A673 (cell line): ENCODE measurements around the gene ST7. TPM values are rescaled to one million over a fixed set of nuclear protein-coding genes. Genes with fewer than 3 reads are reported as not detected.

ENCODE experiments used
- BruUV-seq: library from RNA; stranded (reverse); fragments of 400-500 nt; replicated peaks from 2 replicates; lab custom pipeline; 2021; lab: Mats Ljungman, UMichigan
- CTCF ChIA-PET: fragments of 300-600 bp; sonication (Branson Sonifier 250); formaldehyde crosslinking; loops from one replicate; lab custom pipeline; 2022; ENCODE audit warnings: antibody characterized with exemption; lab: Charles Lee
- POLR2A ChIA-PET: fragments of 300-600 bp; sonication (Branson Sonifier 250); formaldehyde crosslinking; loops from one replicate; lab custom pipeline; 2022; ENCODE audit warnings: antibody characterized with exemption; ENCODE audit not compliant: low non-redundant PET; lab: Charles Lee
- DNase-seq: peaks from one replicate; pipeline ENCODE4 v3.0.0-alpha.2; 2015; ENCODE audit warnings: low spot score
- H3K27ac ChIP-seq: fragments of 200-600 bp; sonication (generic); 2 replicates; pipeline ENCODE4 v1.5.1; 2016; ENCODE audit warnings: mixed run types, low read depth, mild to moderate bottlenecking, mixed read lengths, antibody characterized with exemption, low read length; ENCODE audit not compliant: poor library complexity, severe bottlenecking
- H3K27me3 ChIP-seq: fragments of 200-600 bp; sonication (generic); replicated peaks from 2 replicates; pipeline ENCODE4 v1.6.1; 2017; ENCODE audit warnings: mixed run types, low read depth, mild to moderate bottlenecking, mixed read lengths, antibody characterized with exemption, low read length; ENCODE audit not compliant: insufficient read depth, poor library complexity
- H3K36me3 ChIP-seq: fragments of 200-600 bp; sonication (generic); 2 replicates; pipeline ENCODE4 v1.6.1; 2016; ENCODE audit warnings: mixed run types, mild to moderate bottlenecking, mixed read lengths, antibody characterized with exemption, low read length; ENCODE audit not compliant: insufficient read depth, poor library complexity, severe bottlenecking
- H3K4me1 ChIP-seq: fragments of 200-600 bp; sonication (generic); 2 replicates; pipeline ENCODE4 v1.6.1; 2017; ENCODE audit warnings: mixed run types, mild to moderate bottlenecking, mixed read lengths, antibody characterized with exemption, low read length; ENCODE audit not compliant: insufficient read depth, poor library complexity, severe bottlenecking
- H3K4me3 ChIP-seq: fragments of 200-600 bp; sonication (generic); 2 replicates; pipeline ENCODE4 v1.5.1; 2016; ENCODE audit warnings: low read depth, mixed run types, mild to moderate bottlenecking, mixed read lengths, low read length; ENCODE audit not compliant: poor library complexity, severe bottlenecking
- H3K9me3 ChIP-seq: fragments of 200-600 bp; sonication (generic); 2 replicates; pipeline ENCODE4 v1.6.1; 2016; ENCODE audit warnings: mixed run types, low read depth, mild to moderate bottlenecking, mixed read lengths, antibody characterized with exemption, low read length; ENCODE audit not compliant: poor library complexity, severe bottlenecking
- CTCF ChIP-seq: fragments of 300-800, 200-600 bp; sonication (generic); conservative IDR thresholded peaks from 2 replicates; pipeline ENCODE4 v1.5.1; 2017; ENCODE audit warnings: low read depth, mild to moderate bottlenecking, antibody characterized with exemption, low read length, moderate library complexity, mixed read lengths
- EZH2 ChIP-seq: fragments of 200-600 bp; sonication (generic); IDR thresholded peaks from 2 replicates; pipeline ENCODE4 v1.6.1; 2017; ENCODE audit warnings: borderline replicate concordance, low read depth, mild to moderate bottlenecking, mixed read lengths, antibody characterized with exemption, low read length; ENCODE audit not compliant: poor library complexity, severe bottlenecking
- intact Hi-C: fragments of 100-400 bp; cut with micrococcal nuclease; formaldehyde crosslinking; loops from one replicate; pipeline ENCODE4 v1.10.0; 2022; ENCODE audit not compliant: unreplicated experiment
- total RNA-seq: library from RNA; stranded (reverse); gene quantifications from 2 replicates; pipeline ENCODE4 v1.2.3, GENCODE V29; 2021

Gene ST7
- total RNA-seq, 1 experiment from 2014 or later: 24.3 TPM

- BruUV-seq: no TSS peak
- CTCF ChIA-PET: no interaction called here
- Histone ChIP-seq H3K4me1 (no peaks in the 10 kb centered on the region), H3K36me3 (no peaks in the 10 kb centered on the region), H3K9me3 (no peaks in the 10 kb centered on the region), H3K27me3 (no peaks in the 10 kb centered on the region), H3K4me3 (no peak overlapping the region), H3K27ac (no peak overlapping the region)
- POLR2A ChIA-PET: no interaction called here
- TF ChIP-seq EZH2: no peak
- no peak for TF ChIP-seq CTCF
- intact Hi-C loops: no loop called here
- DNase-seq: no peak
Measured at GRCh38 chr7:117220836-117221235, 267.5 kb downstream of the ST7 start.

- CTCF ChIA-PET: no interaction called here
- H3K9me3 ChIP-seq: no peaks in the 10 kb centered on the region
- no peaks in the 10 kb centered on the region for H3K27me3 ChIP-seq
- no peak overlapping the region for H3K27ac ChIP-seq
- BruUV-seq: no TSS peak
- H3K36me3 ChIP-seq: no peaks in the 10 kb centered on the region
- TF ChIP-seq EZH2 (no peak), CTCF (no peak)
- POLR2A ChIA-PET: no interaction called here
- no peaks in the 10 kb centered on the region for H3K4me1 ChIP-seq
- DNase-seq: no peak
- intact Hi-C loops: no loop called here
- H3K4me3 ChIP-seq: no peak overlapping the region
Measured at GRCh38 chr7:117225536-117225935, 272.2 kb downstream of the ST7 start.

- POLR2A ChIA-PET: no interaction called here
- DNase-seq: no peak
Measured at GRCh38 chr7:117227091-117227490, 273.8 kb downstream of the ST7 start.

More at GRCh38 chr7:117227091-117227490, 273.8 kb downstream of the ST7 start:
- Histone ChIP-seq H3K4me1 (no peaks in the 10 kb centered on the region), H3K27ac (no peak overlapping the region), H3K4me3 (no peak overlapping the region), H3K36me3 (no peaks in the 10 kb centered on the region), H3K27me3 (no peaks in the 10 kb centered on the region), H3K9me3 (no peaks in the 10 kb centered on the region)
- no TSS peak for BruUV-seq
- TF ChIP-seq CTCF (no peak), EZH2 (no peak)
- CTCF ChIA-PET: no interaction called here
- intact Hi-C loops: no loop called here
